Gastrocnemius medialis (tissue), 4 donors: ENCODE measurements around the gene RNF115.

Experiments used
- CTCF ChIP-seq, 5 experiments: fragments of 450-650 bp in 3 of 5; fragments of 200-600 bp in 2 of 5; sonication (generic) in 2 of 5; IDR thresholded peaks in 4 of 5; conservative IDR thresholded peaks in 1 of 5; 1 replicate in 4 of 5; 2 replicates in 1 of 5; pipeline ENCODE4 v1.5.1; 2016 to 2019; ENCODE audit warnings: antibody characterized with exemption in 5 of 5, mild to moderate bottlenecking in 3 of 5, moderate library complexity in 3 of 5
- POLR2A ChIP-seq, 2 donors: fragments of 450-650 bp; IDR thresholded peaks; one replicate each; pipeline ENCODE4 v1.6.1; 2017; ENCODE audit warnings: antibody characterized with exemption in 2 of 2, mild to moderate bottlenecking in 2 of 2, moderate library complexity in 2 of 2

- TF ChIP-seq CTCF (IDR thresholded peaks at IDR 0.05 in 4 of 5, conservative IDR thresholded peaks at IDR 0.05 in 1 of 5) (peak in 1 of 5 experiments; percentile 13), POLR2A (IDR thresholded peaks at IDR 0.05) (peak; percentile 88 to 89)
Measured at GRCh38 chr1:145859491-145860023, 35.7 kb upstream of the RNF115 start.
